Measurements from ENCODE around the gene PTBP3.
A peak's percentile ranks its signal among the peaks of the same experiment; 100 is the strongest.

The PTBP3 gene

GRCh38 chr9:112333639-112334431 lies 416 bp upstream of the PTBP3 start:
- Histone ChIP-seq H3K9ac (ENCODE audit: insufficient read length) (peak overlapping the region; percentile 89), H3K4me3 (peak overlapping the region; percentile 88), H3K27ac (peak overlapping the region; percentile 75; the same call in 1 of the 2 replicates), H3K36me3 (ENCODE audit: insufficient read depth, low read length) (no peaks in the 10 kb centered on the region), H3K9me3 (ENCODE audit: low read depth, low read length) (no peaks in the 10 kb centered on the region)
- DNase-seq (ENCODE audit: low read depth, low spot score), result no peak
- no peak for TF ChIP-seq POLR2AphosphoS5 (IDR thresholded peaks at IDR 0.05; ENCODE audit: borderline replicate concordance, low read depth, low read length)
- no peak for TF ChIP-seq EZH2 (IDR thresholded peaks at IDR 0.05)
- TF ChIP-seq FOXP2 (optimal IDR thresholded peaks at IDR 0.05; ENCODE audit: control extremely low read depth, extremely low read length, insufficient read depth), result no peak

- peak overlapping the region; percentile 88 for H3K4me3 ChIP-seq
- no peaks in the 10 kb centered on the region for H3K36me3 ChIP-seq (ENCODE audit: insufficient read depth, low read length)
- TF ChIP-seq FOXP2 (optimal IDR thresholded peaks at IDR 0.05; ENCODE audit: control extremely low read depth, extremely low read length, insufficient read depth) (no peak), POLR2AphosphoS5 (IDR thresholded peaks at IDR 0.05; ENCODE audit: borderline replicate concordance, low read depth, low read length) (no peak)
- H3K27ac ChIP-seq, result no peak overlapping the region
- no peaks in the 10 kb centered on the region for H3K9me3 ChIP-seq (ENCODE audit: low read depth, low read length)
- no peak for DNase-seq (ENCODE audit: low read depth, low spot score)
- peak overlapping the region; percentile 73 for H3K9ac ChIP-seq (ENCODE audit: insufficient read length)
Measured at GRCh38 chr9:112332674-112332976, 794 bp downstream of the PTBP3 start.

GRCh38 chr9:112332214-112332613 lies 1.2 kb downstream of the PTBP3 start:
- Histone ChIP-seq H3K4me3 (peak overlapping the region; percentile 88), H3K9me3 (ENCODE audit: low read depth, low read length) (no peaks in the 10 kb centered on the region), H3K36me3 (ENCODE audit: insufficient read depth, low read length) (no peaks in the 10 kb centered on the region), H3K27ac (0 out of 2 replicates have a peak overlapping the region, but pooled peaks have one; percentile 20), H3K9ac (ENCODE audit: insufficient read length) (peak overlapping the region; percentile 73)
- TF ChIP-seq EZH2 (IDR thresholded peaks at IDR 0.05) (no peak), FOXP2 (optimal IDR thresholded peaks at IDR 0.05; ENCODE audit: control extremely low read depth, extremely low read length, insufficient read depth) (no peak), POLR2AphosphoS5 (IDR thresholded peaks at IDR 0.05; ENCODE audit: borderline replicate concordance, low read depth, low read length) (no peak)
- no peak for DNase-seq (ENCODE audit: low read depth, low spot score)

- Histone ChIP-seq H3K9ac (ENCODE audit: insufficient read length) (peak overlapping the region; percentile 37), H3K4me3 (peak overlapping the region; percentile 88), H3K36me3 (ENCODE audit: insufficient read depth, low read length) (no peaks in the 10 kb centered on the region), H3K27ac (peak overlapping the region; percentile 58), H3K9me3 (ENCODE audit: low read depth, low read length) (no peaks in the 10 kb centered on the region)
- no peak for DNase-seq (ENCODE audit: low read depth, low spot score)
- TF ChIP-seq POLR2AphosphoS5 (IDR thresholded peaks at IDR 0.05; ENCODE audit: borderline replicate concordance, low read depth, low read length) (no peak), FOXP2 (optimal IDR thresholded peaks at IDR 0.05; ENCODE audit: control extremely low read depth, extremely low read length, insufficient read depth) (no peak), EZH2 (IDR thresholded peaks at IDR 0.05) (no peak)
Measured at GRCh38 chr9:112331674-112331952, 1.8 kb downstream of the PTBP3 start.

GRCh38 chr9:112328545-112328944 lies 4.9 kb downstream of the PTBP3 start:
- peak overlapping the region; percentile 38; the same call in 1 of the 2 replicates for H3K27ac ChIP-seq
- no peaks in the 10 kb centered on the region for H3K36me3 ChIP-seq (ENCODE audit: insufficient read depth, low read length)
- no peak for DNase-seq (ENCODE audit: low read depth, low spot score)
- TF ChIP-seq FOXP2 (optimal IDR thresholded peaks at IDR 0.05; ENCODE audit: control extremely low read depth, extremely low read length, insufficient read depth) (no peak), POLR2AphosphoS5 (IDR thresholded peaks at IDR 0.05; ENCODE audit: borderline replicate concordance, low read depth, low read length) (no peak), EZH2 (IDR thresholded peaks at IDR 0.05) (no peak)
- no peak overlapping the region for H3K4me3 ChIP-seq
- H3K9me3 ChIP-seq (ENCODE audit: low read depth, low read length), result no peaks in the 10 kb centered on the region
- no peak overlapping the region for H3K9ac ChIP-seq (ENCODE audit: insufficient read length)

- no peak overlapping the region for H3K9ac ChIP-seq (ENCODE audit: insufficient read length)
- H3K36me3 ChIP-seq (ENCODE audit: insufficient read depth, low read length), result no peaks in the 10 kb centered on the region
- no peaks in the 10 kb centered on the region for H3K9me3 ChIP-seq (ENCODE audit: low read depth, low read length)
- H3K27ac ChIP-seq, result peak overlapping the region; percentile 38; the same call in 1 of the 2 replicates
- H3K4me3 ChIP-seq, result no peak overlapping the region
- DNase-seq (ENCODE audit: low read depth, low spot score), result no peak
- no peak for TF ChIP-seq POLR2AphosphoS5 (IDR thresholded peaks at IDR 0.05; ENCODE audit: borderline replicate concordance, low read depth, low read length)
- TF ChIP-seq FOXP2 (optimal IDR thresholded peaks at IDR 0.05; ENCODE audit: control extremely low read depth, extremely low read length, insufficient read depth), result no peak
Measured at GRCh38 chr9:112327718-112328450, 5.5 kb downstream of the PTBP3 start.

GRCh38 chr9:112326194-112326593 lies 7.2 kb downstream of the PTBP3 start:
- no peak overlapping the region for H3K9ac ChIP-seq (ENCODE audit: insufficient read length)
- H3K27ac ChIP-seq, result peak overlapping the region; percentile 67
- no peak overlapping the region for H3K4me3 ChIP-seq
- no peak for DNase-seq (ENCODE audit: low read depth, low spot score)
- TF ChIP-seq POLR2AphosphoS5 (IDR thresholded peaks at IDR 0.05; ENCODE audit: borderline replicate concordance, low read depth, low read length) (no peak), EZH2 (IDR thresholded peaks at IDR 0.05) (no peak), FOXP2 (optimal IDR thresholded peaks at IDR 0.05; ENCODE audit: control extremely low read depth, extremely low read length, insufficient read depth) (no peak)
- H3K36me3 ChIP-seq (ENCODE audit: insufficient read depth, low read length), result no peaks in the 10 kb centered on the region
- no peaks in the 10 kb centered on the region for H3K9me3 ChIP-seq (ENCODE audit: low read depth, low read length)

GRCh38 chr9:112325600-112325999 lies 7.8 kb downstream of the PTBP3 start:
- H3K9me3 ChIP-seq (ENCODE audit: low read depth, low read length), result no peaks in the 10 kb centered on the region
- DNase-seq (ENCODE audit: low read depth, low spot score), result no peak
- H3K4me3 ChIP-seq, result no peak overlapping the region
- no peak overlapping the region for H3K27ac ChIP-seq
- TF ChIP-seq EZH2 (IDR thresholded peaks at IDR 0.05), result no peak
- no peak for TF ChIP-seq POLR2AphosphoS5 (IDR thresholded peaks at IDR 0.05; ENCODE audit: borderline replicate concordance, low read depth, low read length)
- no peak for TF ChIP-seq FOXP2 (optimal IDR thresholded peaks at IDR 0.05; ENCODE audit: control extremely low read depth, extremely low read length, insufficient read depth)
- H3K9ac ChIP-seq (ENCODE audit: insufficient read length), result no peak overlapping the region
- H3K36me3 ChIP-seq (ENCODE audit: insufficient read depth, low read length), result no peaks in the 10 kb centered on the region
